Activated effector memory CD4-positive, alpha-beta T cell treated with Interleukin-2 at 50 U/mL for 16 hours (primary cell): ENCODE measurements around the gene SMAP2.
A peak's percentile ranks its signal among the peaks of the same experiment; 100 is the strongest.
"Not testable (repeated sequence)": the region's sequence is repeated elsewhere in the genome, so short reads cannot be mapped to it uniquely, and the experiment has no call there.

ENCODE experiments used
- DNase-seq: peaks from one replicate; pipeline ENCODE4 v3.0.0-alpha.2; 2020

The SMAP2 gene

DNA sequence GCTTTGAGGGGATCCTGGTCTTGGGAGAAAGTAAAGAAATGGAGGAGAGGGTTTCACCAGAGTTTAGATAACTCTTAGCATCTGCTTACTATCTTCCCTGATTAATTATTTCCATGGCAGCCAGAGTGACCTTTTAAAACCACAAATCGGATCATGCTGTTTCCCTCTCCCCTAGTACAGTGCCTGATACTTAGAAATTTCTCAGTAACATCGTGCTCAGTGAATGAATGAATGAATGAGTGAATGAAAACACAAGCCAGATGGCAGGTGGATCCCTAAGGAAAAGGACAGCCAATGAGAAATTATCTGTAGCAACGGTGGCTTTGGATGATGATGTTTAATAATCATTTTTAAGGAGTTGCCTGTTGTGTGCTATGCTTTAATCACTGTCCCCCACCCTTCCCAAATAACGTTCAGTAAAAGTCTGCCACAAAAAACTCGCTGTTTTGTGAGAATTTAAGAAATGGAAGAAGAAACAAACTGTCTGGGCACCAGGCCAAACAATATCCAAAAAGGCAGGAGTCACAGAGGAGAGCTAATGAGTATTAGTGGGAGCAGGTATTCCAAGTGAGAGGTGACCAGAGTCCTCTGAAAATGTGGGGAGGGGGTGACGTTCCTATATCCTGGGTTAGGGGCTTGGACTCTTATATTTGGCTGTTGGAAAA lies 737 bp upstream of the SMAP2 start:
- no peak for DNase-seq

DNA sequence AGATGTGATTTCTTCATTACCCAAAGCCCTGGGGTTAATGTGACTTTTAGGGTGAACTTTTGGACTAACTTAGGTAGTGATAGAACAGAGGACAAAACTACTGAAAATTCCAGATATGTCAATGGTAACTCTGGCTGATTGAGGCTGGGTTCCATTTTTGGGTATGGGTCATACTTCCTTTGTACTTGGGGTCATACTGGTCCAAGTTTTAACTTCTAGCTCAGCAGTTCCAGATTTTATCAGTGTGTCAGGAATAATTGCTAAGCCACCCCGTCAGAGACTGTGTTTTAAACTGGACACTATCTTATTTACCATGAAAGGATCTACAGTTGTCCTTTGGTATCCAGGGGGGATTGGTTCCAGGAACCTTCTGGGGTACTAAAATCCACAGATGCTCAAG lies 4.0 kb downstream of the SMAP2 start:
- no peak for DNase-seq

DNA sequence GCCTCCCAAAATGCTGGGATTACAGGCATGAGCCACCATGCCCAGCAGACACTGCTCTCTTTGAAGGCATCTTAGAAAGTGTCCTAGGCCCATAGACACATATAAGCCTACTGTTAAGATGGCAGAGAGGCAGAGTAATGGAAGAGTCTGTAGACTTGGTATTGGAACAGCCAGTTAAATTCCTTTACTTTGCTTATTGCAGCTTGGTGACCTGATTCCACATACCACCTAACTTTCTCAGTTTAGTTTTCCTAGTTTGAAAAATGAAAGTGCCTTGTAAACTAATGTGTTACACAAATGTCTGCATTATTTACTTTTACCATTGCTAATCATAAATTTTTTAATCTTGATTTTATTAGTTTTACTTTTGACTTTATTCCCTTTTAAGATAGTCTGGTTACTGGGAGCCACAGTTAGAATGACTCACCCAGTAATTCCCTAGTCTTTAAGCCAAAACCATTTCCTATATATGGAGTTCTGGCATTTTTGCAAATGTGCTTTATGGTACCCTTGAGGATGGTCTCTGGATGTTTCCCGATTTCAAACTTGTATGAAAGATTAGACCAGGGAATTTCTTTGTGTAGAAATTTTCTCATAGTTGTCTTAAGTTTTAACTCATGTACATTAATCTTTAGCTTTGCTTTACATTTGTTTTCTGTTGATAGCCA lies 6.4 kb downstream of the SMAP2 start:
- DNase-seq = no peak

DNA sequence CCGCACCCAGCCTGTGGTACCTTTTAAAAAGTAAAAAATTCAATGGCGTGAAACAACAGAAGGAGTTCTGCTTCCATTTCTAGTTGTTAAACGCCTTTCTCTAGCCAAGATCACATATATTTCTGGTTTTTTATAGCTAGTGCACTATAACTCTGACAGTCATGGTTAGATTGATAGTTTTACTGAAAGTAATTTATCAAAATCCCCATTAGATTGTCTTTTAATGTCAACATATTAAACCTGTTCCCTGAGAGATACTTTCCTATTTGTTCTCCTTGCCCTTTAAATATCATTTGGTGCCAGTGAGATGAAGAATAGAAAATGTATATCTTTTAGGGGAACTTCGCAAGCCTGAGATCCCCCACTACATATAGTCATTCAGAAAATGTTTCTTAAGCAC lies 7.3 kb downstream of the SMAP2 start:
- no peak for DNase-seq

DNA sequence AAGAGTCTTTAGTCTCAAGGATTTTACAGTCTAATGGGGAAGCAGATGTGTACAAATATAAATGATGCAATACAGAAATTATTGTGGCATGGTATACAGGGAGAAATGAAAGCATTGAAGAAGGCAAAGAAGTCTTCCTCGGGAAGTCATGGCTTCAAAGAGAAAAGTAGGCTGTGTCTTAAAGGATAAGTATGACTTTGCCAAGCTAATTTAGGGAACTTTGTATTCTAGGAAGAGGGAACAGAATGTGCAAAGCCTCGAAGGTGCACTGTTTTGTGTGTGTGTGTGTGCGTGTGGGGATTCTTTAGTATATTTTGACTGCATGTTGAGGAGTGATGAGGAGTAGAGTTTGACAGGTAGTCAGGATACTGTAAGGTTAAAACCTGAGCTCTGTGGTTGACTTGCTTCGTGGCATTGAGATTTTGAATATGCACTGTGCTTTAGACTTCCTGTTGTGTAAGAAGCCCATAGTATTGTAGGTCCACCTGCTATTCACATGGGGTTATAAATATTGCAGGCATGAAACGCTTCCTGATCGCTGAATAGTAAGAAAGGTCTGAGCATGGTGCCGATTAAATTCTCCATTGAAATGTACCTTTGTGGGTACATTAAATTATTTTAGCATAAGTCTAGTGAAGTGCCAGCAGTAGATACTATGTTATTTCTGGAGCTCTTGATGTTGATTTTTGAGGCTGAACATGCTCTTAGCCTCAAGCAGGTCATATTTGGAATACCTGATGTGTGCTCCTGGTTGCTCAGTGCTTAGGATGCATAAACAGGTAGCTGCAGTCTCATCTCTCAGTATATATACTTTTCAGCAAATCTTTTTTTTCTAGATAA lies 8.0 kb downstream of the SMAP2 start:
- DNase-seq = no peak

DNA sequence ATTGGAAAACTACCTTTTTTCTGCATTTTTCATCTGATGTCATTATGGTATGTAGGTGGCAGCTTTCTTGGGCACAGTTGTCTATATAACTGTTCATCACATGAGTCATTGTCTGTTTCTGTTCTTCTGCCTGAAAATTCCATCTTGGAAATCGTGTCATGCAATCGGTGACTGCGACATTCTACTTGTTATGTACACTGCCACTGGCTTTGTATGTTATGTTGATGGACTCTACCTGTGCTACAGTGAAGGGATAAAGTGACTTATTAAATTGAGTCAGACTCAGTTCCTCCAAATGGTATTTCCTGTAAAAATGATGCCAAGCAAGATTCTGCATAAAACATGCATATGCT lies 8.6 kb downstream of the SMAP2 start:
- DNase-seq = no peak

DNA sequence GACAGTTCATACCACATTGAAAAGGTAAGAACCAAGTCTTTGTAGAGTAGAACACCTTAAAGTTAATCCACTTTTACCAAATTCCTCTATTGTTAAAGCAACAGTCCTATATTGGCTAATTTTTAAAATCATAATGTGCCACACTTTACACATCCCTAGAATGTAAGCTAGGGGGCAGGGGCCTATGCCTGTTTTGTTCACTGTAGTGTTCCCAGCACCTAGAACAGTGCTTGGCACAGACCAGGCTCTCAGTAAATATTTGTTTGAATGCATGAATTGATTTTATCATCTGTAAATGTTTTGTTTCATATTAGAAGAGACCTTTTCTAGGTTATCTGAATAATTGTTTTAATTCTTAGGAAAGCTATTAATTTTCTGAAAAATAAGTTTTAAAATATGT lies 9.1 kb downstream of the SMAP2 start:
- DNase-seq = no peak

DNA sequence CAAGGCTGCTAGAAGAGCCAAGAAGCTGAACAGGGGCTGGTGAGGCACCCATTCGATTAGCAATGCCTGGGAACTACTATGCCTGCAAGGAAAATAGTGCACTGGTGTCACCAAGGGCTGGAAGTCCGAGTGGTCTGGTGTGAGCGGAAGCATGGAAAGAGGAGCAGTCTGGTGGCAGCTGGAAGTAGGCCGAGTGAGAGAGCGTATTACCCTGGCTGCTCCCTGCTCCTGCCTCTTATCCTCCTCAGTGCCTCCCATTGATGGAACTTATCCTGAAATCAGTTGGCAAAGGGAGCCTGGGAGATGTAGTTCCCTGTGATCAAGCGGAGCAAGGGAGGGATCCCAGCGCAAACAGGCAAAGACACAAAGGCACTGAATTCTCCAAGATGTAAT lies 9.6 kb downstream of the SMAP2 start:
- DNase-seq = no peak

DNA sequence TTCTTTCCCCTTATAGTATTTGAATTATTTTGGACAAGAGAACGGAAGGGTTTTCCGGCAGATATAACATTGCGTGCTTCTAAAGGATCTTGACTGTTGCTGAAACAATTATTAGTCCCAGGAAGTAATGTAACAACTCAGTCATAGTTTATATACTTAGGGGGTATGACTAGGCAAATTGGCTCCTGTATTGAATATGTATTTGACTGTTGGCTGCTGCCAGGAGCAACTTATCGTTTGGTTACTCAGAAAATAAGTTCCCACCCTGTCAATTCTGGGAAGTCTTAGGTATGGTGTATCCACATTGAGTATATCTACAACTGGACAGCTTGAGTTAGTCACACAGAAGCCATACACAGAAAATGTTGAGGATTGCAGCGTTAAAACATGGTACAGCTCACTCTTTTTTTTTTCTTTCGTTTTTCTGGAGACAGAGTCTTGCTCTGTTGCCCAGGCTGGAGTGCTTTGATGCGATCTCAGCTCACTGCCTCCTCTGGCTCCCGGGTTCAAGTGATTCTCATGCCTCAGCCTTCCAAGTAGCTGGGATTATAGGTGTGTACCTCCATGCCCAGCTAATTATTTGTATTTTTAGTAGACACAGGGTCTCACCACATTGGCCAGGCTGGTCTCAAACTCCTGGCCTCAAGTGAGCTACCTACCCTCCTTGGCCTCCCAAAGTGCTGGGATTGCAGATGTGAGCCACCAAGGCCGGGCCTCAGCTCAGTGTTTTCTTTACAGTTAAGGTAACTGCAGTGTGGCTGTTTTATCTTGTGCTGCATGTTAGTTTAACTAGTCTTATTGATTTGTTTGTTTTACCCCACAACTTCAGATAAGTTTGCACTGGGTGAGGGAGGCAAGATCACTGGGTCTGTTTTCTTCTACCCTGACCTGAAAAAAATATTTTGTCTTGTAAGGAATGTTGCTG lies 10.2 kb downstream of the SMAP2 start:
- no peak for DNase-seq

DNA sequence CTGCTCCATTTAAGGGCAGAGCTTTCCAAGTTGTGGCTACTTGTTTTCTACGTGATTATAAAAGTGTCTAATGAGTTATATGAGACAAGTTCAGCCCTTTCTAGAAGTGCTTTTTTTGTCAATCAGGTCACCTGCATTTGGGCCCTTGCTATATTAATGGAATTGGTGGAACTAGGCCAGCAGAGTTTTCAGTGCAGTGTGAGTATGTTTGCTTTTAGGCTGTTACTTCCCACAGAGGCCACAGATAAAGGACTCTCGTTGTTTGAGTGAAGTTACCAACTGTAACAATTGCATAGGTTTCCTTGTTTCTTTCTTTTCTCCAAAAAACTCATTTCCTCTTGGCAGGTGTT lies 10.9 kb downstream of the SMAP2 start:
- no peak for DNase-seq

DNA sequence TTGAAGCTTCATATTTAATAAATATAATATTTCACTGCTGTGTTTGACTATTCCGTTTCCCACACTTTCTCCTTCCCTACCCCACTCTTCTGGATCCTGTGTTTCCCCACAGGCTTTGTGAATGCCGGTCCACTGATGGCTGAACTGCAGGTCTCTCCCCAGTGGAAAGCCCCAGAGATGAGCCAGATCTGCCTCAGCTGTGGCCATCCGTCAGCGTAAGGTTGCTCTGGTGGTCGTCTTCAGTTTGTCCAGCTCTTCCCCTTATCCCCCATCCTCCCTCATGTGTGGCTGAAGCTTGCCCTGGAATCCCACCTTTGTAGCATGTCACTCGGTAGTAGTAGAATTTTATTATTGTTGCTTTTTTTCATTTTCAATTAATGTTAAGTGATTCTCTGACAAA lies 11.4 kb downstream of the SMAP2 start:
- DNase-seq = no peak

DNA sequence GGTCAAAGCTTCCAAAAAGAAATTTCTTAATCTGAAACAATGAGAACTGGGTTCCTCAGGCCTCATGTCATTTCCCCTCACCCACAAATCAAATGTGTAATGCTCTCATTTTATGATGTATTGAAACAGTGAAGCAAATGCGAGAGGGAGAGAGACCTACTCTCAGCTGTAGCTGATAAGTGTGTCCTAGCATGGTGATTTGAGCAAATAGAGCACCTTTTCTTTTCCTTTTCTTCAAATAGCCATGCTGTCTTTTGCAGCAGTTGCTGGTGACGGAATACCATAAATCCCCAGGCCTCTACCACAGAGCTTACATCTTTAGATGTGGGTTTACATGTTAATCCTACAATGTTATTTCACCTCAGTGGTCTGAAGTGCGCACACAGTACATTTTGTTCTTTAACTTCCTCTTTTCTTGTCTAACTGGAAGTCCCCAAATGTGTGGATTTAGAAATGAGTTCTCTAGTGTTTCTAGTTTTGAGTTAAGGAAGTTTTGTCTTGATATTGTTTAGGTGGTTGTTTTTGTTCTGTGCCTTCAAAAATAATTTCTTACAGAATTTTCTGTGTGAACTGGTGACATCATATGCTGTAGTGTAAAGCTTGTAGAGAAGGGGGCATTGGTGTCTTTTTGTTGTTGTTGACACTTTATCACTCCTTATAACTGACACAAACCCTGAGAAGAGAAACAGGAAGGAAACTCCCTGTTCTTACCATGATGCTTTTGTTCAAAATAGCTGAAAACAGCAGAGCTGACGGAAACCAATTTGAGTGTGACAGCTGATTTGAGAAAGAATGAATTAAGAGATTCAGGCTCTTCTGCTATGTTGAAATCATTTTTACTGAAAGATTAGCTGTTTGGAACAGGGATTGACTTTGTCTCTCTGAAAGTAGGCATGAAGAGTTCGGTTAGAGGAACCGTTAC lies 12.2 kb downstream of the SMAP2 start:
- DNase-seq = peak; percentile 25

DNA sequence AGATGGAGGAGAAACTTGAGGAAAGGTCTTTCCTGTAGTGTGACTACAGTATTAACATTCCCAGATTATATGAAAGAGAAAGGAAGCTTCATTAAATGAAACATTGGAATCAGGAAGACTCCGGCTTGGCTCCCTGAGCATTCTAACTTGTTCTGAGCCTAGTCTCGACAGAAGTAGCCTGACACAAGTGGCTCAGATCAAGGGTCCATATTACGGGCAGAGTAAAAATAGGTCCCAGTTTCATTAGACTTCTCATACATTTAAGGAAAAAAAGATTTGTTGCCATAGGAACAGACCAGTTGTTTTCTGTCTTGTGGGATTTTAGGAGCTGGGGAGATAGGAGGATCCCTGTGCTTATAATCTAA lies 12.8 kb downstream of the SMAP2 start:
- no peak for DNase-seq

DNA sequence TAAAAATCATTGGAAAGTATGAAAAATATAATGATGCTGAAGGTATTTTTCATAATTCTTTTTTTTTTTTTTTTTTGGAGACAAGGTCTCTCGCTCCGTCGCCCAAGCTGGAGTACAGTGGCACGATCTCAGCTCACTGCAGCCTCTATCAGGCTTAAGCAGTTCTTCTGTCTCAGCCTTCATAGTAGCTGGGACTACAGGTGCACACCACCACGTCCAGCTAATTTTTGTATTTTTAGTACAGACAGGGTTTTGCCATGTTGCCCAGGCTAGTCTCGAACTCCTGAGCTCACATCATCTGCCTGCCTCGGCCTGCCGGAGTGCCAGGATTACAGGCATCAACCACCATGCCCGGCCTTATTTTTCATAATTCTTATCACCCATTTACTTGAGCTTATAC lies 13.3 kb downstream of the SMAP2 start:
- DNase-seq = no peak

DNA sequence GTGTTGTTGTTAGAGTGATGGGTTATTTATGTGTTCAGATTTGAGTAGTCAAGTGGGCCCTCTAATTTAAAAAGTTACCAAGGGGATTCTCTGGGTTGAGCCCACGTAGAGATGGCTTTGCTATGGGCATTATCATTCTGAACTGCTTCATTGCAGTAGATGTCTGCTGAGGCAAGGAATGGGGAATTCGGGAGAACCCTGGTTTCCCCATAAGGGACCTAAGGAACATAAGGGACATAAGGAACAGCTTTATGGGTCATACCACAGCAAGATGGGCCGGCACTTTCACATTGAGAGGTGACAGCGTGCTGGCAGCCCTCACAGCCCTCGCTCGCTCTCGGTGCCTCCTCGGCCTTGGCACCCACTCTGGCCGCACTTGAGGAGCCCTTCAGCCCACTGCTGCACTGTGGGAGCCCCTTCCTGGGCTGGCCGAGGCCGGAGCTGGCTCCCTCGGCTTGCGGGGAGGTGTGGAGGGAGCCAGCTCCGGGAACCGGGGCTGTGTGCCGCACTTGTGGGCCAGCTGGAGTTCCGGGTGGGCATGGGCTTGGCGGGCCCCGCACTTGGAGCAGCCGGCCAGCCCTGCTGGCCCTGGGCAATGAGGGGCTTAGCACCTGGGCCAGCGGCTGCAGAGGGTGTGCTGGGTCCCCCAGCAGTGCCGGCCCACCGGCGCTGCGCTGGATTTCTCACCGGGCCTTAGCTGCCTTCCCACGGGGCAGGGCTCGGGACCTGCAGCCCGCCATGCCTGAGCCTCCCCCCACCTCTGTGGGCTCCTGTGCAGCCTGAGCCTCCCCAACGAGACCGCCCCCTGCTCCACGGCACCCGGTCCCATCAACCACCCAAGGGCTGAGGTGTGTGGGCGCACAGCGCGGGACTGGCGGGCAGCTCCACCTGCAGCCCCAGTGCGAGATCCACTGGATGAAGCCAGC lies 14.1 kb downstream of the SMAP2 start:
- DNase-seq = not testable (repeated sequence)

DNA sequence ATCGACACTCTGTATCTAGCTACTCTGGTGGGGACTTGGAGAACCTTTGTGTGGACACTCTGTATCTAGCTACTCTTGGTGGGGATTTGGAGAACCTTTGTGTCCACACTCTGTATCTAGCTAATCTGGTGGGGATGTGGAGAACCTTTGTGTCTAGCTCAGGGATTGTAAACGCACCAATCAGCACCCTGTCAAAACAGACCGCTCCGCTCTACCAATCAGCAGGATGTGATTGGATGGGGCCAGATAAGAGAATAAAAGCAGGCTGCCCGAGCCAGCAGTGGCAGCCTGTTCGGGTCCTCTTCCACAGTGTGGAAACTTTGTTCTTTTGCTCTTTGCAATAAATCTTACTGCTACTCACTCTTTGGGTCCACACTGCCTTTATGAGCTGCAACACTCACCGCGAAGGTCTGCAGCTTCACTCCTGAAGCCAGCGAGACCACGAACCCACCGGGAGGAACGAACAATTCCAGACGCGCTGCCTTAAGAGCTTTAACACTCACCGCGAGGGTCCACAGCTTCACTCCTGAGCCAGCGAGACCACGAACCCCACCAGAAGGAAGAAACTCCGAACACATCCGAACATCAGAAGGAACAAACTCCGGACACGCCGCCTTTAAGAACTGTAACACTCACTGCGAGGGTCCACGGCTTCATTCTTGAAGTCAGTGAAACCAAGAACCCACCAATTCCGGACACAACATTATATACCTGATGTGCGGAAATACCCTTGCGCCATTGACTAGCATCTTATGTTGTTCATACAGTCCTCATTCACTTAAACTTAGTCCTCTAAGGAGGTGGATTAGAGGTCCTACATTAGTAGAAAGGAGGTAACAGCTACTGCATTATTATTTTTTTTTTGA lies 15.2 kb downstream of the SMAP2 start:
- DNase-seq = not testable (repeated sequence)

DNA sequence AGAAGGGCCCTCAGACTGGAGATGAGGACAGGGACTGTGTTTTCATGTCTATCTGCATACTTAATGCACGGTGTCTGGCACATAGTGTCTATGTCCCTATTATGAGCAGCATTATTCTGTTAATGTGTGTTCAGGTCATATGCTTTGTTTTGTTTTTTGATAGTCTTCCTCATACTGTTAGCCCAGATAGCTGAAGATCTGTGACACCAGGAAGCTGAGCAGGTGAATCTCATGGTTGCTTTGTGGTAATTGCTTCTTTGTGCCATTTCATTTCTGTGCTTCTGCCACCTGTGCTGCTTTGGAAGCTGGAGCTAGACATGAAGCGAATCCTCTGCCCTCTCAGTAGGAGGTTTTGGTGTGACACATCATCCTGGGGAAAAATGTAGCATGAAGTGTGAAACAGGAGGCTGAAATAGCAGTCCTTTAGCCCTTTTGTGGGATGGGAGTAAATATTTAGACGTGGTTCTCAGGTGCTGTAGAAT lies 15.8 kb downstream of the SMAP2 start:
- DNase-seq = no peak

DNA sequence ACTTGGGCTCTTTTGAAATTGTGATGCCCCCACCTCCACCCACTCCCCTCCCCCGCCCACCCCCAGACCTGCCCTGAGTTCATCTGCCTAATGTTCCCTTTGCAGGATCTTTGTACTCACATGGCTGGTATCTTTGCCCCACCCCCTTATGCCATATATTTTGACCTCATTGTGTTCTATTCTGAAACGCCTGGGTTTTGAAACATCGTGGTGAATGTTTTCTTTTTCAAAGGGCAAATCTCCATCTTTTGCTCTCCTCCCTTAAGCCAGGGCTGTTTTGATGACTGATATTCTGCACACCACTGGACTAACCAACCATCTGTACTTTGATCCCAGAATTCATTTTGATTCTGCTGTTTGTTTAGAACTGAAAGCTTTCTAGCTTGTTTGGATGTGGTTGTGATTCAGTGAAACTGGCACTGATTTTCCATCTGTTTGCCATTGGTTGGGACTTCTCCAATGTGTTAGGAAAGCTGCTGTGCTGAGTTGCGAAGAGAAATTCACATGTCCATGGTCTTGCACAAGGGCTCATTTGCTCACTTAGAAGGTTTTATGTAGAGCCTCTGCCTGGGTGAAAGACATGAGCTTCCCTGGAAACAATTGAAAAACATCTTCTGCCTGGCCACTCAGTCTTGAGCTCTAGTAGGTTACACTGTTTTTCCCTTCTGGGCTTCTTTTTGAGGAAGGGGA lies 16.5 kb downstream of the SMAP2 start:
- DNase-seq = no peak

DNA sequence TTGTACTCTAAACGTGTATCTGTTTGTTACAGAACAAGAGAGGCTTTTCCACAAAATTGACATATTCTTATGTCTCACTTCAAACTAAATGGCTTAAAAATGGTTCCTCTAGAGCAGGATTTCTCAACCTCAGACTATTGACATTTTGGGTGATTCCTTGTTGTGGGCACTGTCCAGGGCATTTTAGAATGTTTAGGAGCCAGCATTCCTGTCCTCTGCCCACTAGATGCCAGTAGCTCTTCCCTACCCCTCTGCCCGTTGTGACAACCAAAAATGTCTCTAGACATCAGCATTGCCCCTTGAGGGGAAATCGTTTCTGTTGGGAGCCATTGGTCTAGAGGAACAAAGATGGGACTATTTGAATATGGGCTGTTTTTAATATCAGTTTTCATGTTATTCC lies 17.3 kb downstream of the SMAP2 start:
- DNase-seq = no peak
